ENCODE results near the gene TPI1.
"Not testable (repeated sequence)": the region's sequence is repeated elsewhere in the genome, so short reads cannot be mapped to it uniquely, and the experiment has no call there.

TPI1 gene

GRCh38 chr12:6894321-6894720, 27.0 kb downstream of the TPI1 start:
- DNase-seq, result no peak

DNA sequence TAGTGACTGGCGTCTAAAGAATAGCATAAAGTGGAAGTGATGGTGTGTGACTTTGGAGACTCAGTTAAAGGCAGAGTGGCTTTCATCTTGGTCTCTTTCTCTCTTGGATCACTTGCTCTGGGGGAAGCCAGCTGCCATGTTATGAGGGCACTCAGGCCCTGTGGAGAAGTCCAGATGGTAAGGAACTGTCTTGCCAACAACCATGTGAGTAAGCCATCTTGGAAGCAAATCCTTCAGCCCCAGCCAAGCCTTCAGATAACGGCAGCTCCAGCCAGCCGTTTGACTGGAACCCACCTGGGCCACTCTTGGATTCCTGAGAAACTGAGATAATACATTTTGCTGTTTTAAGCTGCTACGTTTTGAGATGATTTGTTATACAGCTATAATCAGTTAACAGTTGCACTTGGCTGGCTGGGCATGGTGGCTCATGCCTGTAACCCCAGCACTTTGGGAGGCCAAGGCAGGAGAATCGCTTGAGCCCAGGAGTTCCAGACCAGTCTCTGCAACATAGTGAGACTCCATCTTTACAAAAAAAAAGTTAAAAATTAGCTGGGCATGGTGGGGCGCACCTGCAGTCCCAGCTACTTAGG, 29.6 kb downstream of the TPI1 start:
- no peak for DNase-seq

GRCh38 chr12:6899427-6899826, 32.1 kb downstream of the TPI1 start:
- DNase-seq, result no peak

GRCh38 chr12:6899837-6900519, 32.6 kb downstream of the TPI1 start:
- DNase-seq, result no peak

GRCh38 chr12:6902448-6902847, 35.1 kb downstream of the TPI1 start:
- no peak for DNase-seq

- no peak for DNase-seq
Measured at GRCh38 chr12:6903722-6904121, 36.4 kb downstream of the TPI1 start.

GRCh38 chr12:6904280-6905276, 37.2 kb downstream of the TPI1 start, which contains the start of gene LRRC23:
LRRC23 (plus strand) TSS chr12:6904822; CDS start chr12:6905634, 812 bp downstream.
- DNase-seq, result peak; percentile 90

DNA sequence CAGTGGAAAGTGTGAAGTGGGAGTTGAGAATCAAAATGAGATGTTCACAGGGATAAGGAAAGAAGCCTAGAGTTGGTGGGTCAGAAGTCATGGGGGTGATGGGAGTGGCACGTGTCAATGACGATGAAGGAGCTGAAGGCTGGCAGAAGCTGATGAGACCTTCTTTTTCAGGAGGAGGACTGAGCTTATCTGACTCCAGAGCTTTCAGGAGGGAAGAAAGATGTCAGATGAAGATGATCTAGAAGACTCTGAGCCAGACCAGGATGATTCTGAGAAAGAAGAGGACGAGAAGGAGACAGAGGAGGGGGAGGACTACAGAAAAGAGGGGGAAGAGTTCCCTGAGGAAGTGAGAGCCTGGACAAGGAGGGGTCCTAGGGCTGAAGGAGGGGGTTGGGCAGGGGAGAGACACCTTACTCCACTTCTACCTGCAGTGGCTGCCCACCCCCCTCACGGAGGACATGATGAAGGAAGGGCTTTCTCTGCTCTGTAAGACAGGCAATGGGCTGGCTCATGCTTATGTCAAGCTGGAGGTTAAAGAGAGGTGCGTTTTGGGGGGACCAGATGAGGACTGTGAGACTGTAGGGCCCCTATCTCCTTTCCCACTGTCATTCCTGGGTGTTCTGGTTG, 38.2 kb downstream of the TPI1 start:
- DNase-seq, result no peak

GRCh38 chr12:6908141-6908540, 40.8 kb downstream of the TPI1 start:
- not testable (repeated sequence) for DNase-seq

DNA sequence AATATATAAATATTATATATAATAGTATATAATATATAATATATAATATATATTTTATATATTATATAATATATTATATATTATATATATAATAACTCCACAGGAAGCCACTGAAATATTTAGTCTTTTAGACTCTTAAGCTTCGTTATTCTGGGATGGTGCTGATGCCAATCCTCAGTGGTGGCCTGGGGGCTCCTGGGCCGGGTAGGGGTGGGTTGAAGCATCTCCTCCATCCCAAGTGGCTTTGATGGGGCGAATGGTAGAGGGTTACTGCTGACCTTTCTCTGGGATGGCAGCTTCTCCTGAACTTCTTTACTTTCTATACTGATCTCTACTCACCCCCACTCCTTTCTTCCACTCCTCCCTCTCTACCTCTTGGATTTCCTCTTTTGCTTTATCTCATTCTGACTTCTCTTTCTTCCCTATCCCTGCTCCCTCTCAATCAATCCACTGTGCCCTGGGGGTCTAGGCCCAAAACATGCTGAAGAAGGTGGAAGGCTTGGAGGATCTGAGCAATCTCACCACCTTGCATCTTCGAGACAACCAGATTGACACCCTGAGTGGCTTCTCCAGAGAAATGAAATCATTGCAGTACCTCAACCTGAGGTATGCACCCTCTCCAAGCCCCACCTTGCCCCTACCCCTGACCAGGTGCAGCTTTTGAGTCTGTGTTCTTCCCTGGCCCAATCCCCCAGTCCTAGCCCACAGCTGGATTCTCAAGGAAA, 42.3 kb downstream of the TPI1 start:
- DNase-seq, result no peak

DNA sequence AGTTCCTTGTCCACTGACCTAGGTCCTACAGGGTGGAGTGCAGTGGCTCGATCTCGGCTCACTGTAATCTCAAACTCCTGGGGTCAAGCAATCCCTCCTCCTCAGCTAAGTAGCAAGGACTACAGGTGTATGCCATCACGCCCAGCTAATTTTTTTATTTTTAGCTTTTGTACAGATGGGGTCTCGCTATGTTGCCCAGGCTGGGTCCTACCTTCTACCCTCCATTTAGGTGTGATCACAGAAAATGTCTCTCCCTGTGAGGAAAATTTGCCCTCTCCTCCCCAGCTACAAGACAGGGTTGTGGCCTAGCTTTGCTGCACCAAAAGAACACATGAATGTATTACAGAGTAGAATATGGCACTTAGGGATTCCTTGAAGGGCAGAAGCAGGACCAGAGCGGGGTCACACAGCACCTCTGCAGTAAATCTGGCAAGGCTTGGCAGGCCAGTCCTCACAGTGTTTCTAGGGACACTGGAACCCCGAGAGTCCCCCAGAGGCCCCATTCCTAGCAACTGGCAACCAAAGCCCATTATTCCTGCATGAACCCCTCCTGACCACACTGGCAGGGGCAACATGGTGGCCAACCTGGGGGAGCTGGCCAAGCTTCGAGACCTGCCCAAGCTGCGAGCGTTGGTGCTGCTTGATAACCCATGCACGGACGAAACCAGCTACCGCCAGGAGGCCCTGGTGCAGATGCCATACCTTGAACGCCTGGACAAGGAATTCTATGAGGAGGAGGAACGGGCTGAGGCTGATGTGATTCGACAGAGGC, 45.0 kb downstream of the TPI1 start:
- no peak for DNase-seq

DNA sequence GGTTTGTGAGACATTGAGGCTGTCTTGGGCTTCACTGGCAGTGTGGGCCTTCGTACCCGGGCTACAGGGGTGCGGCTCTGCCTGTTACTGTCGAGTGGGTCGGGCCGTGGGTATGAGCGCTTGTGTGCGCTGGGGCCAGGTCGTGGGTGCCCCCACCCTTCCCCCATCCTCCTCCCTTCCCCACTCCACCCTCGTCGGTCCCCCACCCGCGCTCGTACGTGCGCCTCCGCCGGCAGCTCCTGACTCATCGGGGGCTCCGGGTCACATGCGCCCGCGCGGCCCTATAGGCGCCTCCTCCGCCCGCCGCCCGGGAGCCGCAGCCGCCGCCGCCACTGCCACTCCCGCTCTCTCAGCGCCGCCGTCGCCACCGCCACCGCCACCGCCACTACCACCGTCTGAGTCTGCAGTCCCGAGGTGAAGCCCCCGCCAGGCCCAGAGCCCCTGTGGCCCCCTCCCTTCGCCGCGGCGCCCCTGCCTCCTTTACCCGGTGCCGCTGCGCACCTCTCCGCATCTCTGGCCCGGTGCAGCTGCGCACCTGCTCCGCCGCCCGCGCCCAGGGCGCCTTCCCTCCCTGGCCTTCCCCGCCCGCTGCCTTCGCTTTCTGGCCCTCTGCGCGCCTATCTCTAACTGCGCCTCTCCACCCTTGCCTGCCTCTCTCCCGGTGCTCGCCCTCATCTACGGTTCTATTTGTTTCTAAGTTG, 47.1 kb downstream of the TPI1 start, which contains the start of gene ENO2:
Gene ENO2, plus strand, starts transcription at position 335 of the 701 bp plus-strand sequence. CDS start 1,253 bp downstream, outside the sequence.
- peak; percentile 30 for DNase-seq

- DNase-seq, result no peak
Measured at GRCh38 chr12:6914947-6915788, 47.8 kb downstream of the TPI1 start.

DNA sequence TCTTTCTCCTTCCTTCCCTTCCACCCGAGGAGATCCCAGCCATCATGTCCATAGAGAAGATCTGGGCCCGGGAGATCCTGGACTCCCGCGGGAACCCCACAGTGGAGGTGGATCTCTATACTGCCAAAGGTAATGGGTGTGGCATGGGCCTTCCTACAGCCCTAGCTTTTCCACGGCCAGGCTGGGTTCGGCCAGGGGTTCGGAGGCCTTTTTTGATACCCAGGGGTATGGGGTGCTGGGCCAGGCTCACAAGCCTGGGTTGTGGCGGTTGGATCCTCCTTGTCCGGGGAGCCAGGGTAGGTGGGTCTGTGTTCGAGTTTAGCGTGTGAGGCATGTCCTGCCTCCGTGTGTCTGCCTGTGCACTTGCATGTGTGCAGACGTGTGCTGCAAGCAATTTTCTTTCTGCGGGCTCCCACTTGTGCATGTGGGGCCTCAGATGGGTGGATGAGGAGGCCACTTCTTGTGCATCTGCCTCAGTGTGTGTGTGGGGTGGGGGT, 48.5 kb downstream of the TPI1 start:
- no peak for DNase-seq

GRCh38 chr12:6916426-6917200, 49.3 kb downstream of the TPI1 start:
- no peak for DNase-seq

GRCh38 chr12:6917491-6918231, 50.3 kb downstream of the TPI1 start:
- no peak for DNase-seq

- DNase-seq, result no peak
Measured at GRCh38 chr12:6919588-6919987, 52.3 kb downstream of the TPI1 start.

All from NCI-H510A treated with DMSO at 0.1 percent for 48 hours (cell line).